Activated gamma-delta T cell treated with anti-CD3 and anti-CD28 coated beads, Interleukin-2, amount 50 U/mL, for 16 hours (primary cell): ENCODE data around the gene SYPL2.
A peak's percentile ranks its signal among the peaks of the same experiment; 100 is the strongest.

Source experiments
- DNase-seq: peaks from one replicate; pipeline ENCODE4 v3.0.0-alpha.2; 2020; ENCODE audit warnings: low read depth

SYPL2 gene

DNA sequence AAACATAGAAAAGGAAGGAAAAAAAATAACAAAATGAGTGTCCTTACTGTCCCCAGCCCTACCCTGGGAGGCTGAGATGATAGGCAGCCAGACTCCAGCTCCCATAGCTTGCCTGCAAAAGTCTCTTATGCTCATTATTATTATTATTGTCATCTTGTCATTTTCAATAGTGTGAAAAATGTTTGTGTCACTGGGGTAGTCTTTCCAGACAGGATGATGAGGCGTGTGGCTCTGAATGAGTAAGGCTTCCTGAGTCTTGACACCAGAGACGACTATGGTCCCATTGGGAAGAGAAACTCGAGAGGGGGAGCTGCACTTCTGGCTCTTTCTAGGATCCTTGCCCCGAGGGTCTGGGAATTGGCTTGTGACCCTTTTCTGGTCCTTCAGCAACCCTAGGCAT lies 26.4 kb downstream of the SYPL2 start:
- no peak for DNase-seq

GRCh38 chr1:109493227-109493626 lies 26.9 kb downstream of the SYPL2 start:
- no peak for DNase-seq

DNA sequence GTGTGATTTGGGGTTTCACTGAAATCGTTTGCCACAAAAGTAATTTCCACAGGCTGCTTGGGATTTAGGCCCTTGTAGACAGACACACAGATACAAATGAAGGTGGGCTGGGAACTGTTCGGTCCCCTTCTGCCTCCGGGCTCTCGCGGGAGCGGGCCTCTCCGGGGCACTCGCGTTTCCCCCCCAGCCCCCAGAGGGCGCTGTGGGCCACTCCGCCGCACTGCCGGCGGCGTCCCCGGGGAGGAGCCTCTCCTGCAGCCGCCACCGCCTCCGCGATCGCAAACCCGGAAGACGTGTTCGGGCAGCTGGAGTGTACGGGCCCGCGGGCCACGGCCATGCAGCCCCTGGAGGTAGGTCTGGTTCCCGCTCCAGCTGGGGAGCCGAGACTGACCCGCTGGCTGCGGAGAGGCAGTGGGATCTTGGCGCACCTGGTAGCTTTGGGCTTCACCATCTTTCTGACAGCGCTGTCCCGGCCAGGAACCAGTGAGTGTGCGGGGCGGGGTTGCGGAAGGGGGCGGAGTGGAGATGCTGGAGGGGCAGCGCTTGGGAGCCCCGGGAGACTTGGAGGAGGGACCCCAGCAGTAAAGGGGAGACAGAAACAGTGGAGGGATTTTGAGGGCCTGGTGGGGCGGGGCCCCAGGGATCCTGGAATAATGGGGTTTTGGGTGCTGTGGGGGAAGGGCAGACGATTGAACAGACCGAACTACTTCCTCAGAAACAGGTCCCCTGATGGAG lies 27.6 kb downstream of the SYPL2 start, which contains the start of gene CYB561D1:
CYB561D1 (plus strand) TSS at position 290 of the 735 bp plus-strand sequence; CDS start at position 336, 46 bp downstream.
- peak; percentile 84 for DNase-seq

GRCh38 chr1:109495738-109496137 lies 29.4 kb downstream of the SYPL2 start:
- no peak for DNase-seq

GRCh38 chr1:109497449-109498160 lies 31.3 kb downstream of the SYPL2 start:
- DNase-seq: no peak

GRCh38 chr1:109498161-109498801 lies 31.9 kb downstream of the SYPL2 start:
- DNase-seq: no peak

DNA sequence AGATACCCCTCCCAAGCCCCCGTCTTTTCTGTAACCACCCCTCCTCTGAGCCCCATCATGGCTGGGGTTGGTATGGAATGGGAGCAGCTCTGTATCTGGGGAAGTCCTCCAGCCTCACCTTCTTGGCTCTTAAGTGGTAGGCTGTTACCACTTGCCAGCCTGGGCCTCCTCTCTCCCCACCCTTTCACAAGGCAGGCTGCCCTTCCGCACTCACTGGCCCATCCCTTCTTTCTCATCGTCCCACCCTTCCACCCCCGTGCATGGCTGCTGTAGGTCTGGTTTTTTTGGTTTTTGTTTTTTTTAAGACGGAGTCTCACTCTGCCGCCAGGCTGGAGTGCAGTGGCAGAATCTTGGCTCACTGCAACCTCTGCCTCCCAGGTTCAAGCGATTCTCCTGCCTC lies 32.7 kb downstream of the SYPL2 start:
- DNase-seq: no peak

GRCh38 chr1:109499661-109500536 lies 33.6 kb downstream of the SYPL2 start:
- peak; percentile 34 for DNase-seq

GRCh38 chr1:109500941-109501381 lies 34.6 kb downstream of the SYPL2 start:
- no peak for DNase-seq

GRCh38 chr1:109501644-109502363 lies 35.5 kb downstream of the SYPL2 start:
- DNase-seq: no peak

DNA sequence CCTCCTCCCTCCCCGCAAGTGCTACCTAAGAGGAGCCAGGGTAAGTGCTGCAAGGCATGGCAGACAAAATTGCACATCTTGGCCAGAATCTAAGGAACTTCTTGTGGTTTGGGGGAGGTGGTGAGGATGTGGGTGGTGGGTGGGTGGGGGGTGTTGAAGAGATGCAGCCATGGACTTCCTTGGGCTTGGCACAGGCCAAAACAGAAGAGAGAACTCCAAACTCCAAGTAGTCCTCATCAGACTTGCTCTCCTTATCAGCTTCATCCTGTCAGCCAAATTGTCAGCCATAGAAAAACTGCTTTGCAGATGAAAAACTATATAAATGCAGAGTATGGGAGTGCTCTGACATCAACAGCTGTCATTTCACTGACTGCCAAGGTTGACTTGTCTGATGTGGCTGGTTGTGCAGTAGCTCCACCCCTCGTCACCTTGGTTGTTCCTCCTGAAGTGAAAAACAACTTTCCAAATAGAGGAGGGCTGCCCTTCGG lies 36.1 kb downstream of the SYPL2 start:
- DNase-seq: no peak

DNA sequence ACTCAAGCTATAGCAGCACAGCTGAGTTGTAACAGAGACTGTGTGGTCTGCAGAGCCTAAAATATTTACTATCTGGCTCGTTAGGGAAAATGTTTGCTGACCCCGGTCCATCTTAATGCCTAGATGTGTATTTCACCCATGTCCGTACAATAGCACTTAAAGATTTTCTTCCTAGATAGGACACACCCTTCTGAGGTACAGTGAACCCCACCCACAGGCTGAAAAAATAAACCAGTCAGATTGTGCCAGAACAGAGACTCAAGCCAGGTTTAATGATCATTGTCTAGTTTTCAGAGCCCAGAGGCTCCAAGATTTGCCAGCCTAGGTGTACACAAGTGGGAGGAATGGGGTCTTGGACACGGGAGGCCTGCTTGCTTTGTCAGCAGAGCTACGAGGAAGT lies 37.6 kb downstream of the SYPL2 start:
- DNase-seq: no peak

GRCh38 chr1:109504974-109505373 lies 38.6 kb downstream of the SYPL2 start:
- no peak for DNase-seq

DNA sequence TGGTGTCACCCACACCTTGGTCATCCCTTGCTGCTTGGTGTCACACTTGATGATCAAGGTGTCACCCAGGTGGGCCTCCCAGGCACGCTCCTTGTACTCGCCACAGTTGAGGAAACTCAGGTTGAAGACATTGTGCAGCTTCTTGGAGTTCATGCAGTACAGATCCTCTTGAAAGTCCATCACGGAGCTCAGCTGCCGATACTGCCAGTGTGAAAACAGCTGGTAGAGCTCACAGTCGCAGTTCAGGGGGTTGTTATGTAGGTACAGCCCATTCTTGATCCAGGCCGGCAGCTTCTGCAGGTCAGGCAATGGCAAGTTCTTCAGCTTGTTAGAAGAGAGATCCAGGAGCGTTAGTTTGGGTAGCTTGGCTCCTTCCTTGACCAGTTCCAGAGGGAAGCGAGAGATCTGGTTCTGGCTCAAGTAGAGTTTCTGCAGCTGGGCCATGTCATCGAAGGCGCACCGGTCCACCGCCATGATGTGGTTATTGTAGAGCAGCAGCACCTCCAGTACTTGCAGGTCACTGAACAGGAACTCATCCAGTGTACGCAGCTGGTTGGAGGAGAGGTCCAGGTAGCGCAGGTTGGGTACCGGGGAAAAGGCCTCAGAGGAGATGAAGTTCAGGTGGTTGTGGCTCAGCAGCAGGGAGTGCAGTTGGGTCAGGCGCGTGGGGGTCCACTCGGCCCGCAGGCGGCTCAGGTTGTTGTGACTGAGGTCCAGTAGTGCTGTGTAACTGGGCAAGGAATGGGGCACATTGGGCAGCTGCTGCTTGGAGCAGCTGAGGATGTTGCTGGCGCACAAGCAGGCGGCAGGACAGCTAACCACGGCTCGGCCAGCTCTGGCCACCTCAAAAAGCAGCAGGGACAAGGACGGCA lies 41.9 kb downstream of the SYPL2 start:
- no peak for DNase-seq

GRCh38 chr1:109508873-109509175 lies 42.5 kb downstream of the SYPL2 start:
- DNase-seq: no peak

GRCh38 chr1:109509176-109510134 lies 43.1 kb downstream of the SYPL2 start, which contains the start of gene AMIGO1:
TSS of gene AMIGO1 (minus strand) at chr1:109509727. CDS start at chr1:109508912, 815 bp downstream.
- peak; percentile 38 for DNase-seq

- DNase-seq: no peak
Observed at GRCh38 chr1:109513110-109513710, 46.9 kb downstream of the SYPL2 start.

DNA sequence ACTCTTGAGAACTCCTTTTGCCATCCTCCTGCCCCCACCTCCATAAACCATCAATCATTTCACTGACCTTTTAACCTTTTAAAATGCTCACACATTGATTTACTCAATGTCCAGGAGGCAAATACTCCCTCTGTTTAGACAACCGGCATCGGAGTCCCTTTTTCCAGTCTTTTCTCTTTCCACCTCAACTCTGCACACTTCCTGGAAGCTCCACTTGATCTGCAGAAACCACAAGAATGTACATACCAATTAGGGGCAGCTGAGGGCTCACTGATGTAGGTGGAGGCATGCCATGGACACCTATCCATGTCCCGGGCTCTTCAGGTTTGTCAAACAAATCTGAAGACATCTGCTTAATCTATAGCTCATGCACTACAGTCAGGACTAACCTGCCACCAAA lies 48.5 kb downstream of the SYPL2 start:
- no peak for DNase-seq

DNA sequence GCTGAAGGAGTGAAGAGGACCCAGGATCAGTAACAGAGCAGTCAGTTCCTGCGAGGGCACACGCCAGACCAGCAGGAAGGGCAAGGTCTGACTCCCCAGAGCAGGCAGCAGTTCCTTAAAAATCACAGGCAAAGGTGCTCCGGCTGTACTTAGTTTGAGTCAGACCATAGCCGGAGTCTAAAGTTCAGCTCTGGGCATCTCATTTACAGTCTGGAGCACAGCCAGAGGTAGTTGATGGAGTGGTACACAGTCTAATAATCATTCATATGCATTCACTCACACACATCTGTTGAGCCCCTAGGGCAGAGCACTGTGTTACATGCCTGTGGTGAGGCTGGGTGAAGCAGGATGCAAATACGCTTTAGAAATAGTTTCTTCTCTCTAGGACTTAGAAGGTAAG lies 50.5 kb downstream of the SYPL2 start:
- no peak for DNase-seq
